Measurements from ENCODE around the gene ERCC6. TPM values are rescaled to one million over a fixed set of nuclear protein-coding genes. Genes with fewer than 3 reads are reported as not detected.

Gene ERCC6
- total RNA-seq, 1 donor from 2014 or later: 19.9 TPM

DNA sequence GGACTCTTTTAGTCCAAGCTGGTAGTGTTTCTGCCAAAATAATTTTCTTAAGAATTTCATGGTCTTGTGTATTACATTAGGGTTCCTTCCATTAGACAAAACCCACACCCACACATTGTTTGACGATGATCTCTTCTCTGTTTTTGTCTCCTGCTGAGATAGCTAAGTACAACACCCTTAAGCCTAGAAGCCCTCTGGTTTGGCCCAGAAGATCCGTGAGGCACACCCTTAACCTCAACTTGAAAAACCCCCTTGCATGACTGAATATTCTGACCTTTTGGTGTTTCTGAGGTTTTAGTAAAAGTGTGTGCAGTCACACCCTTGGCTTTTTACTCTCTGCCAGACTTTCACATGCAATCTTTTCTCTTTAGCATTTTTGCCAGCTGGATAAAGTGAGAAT lies 29.3 kb upstream of the ERCC6 start:
- no peak for DNase-seq
- Histone ChIP-seq H3K36me3 (no peaks in the 10 kb centered on the region), H3K4me1 (peaks cover 8% of the 10 kb centered on the region), H3K27ac (replicated peaks) (no peak overlapping the region), H3K4me3 (no peak overlapping the region), H3K9me3 (replicated peaks) (peaks cover 10% of the 10 kb centered on the region), H3K27me3 (ENCODE audit: low read depth) (peaks cover 12% of the 10 kb centered on the region)
- intact Hi-C loops (cut with micrococcal nuclease): no loop called here
- TF ChIP-seq, protein P1, sequence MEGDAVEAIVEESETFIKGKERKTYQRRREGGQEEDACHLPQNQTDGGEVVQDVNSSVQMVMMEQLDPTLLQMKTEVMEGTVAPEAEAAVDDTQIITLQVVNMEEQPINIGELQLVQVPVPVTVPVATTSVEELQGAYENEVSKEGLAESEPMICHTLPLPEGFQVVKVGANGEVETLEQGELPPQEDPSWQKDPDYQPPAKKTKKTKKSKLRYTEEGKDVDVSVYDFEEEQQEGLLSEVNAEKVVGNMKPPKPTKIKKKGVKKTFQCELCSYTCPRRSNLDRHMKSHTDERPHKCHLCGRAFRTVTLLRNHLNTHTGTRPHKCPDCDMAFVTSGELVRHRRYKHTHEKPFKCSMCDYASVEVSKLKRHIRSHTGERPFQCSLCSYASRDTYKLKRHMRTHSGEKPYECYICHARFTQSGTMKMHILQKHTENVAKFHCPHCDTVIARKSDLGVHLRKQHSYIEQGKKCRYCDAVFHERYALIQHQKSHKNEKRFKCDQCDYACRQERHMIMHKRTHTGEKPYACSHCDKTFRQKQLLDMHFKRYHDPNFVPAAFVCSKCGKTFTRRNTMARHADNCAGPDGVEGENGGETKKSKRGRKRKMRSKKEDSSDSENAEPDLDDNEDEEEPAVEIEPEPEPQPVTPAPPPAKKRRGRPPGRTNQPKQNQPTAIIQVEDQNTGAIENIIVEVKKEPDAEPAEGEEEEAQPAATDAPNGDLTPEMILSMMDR (IDR thresholded peaks at IDR 0.05; ENCODE audit: borderline replicate concordance): no peak

DNA sequence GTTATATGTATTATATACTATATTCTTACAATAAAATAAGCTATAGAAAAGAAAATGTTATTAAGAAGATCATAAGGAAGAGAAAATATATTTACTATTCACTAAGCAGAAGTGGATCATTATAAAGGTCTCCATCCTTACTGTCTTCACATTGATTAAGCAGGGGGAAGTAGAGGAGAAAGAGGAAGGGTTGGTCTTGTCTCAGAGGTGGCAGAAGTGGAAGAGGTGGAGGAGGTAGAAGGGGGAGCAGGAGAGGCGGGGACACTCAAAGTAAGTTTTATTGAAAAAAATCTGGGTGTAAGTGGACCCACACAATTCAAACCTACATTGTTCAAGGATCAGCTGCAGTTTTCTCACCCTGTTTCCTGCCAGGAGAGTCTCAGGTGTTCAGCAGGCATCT lies 28.9 kb upstream of the ERCC6 start:
- H3K27ac ChIP-seq (replicated peaks): no peak overlapping the region
- no peaks in the 10 kb centered on the region for H3K36me3 ChIP-seq
- DNase-seq: no peak
- peaks cover 14% of the 10 kb centered on the region for H3K27me3 ChIP-seq (ENCODE audit: low read depth)
- peaks cover 8% of the 10 kb centered on the region for H3K4me1 ChIP-seq
- H3K9me3 ChIP-seq (replicated peaks): peaks cover 10% of the 10 kb centered on the region
- TF ChIP-seq, protein P1 (IDR thresholded peaks at IDR 0.05; ENCODE audit: borderline replicate concordance): no peak
- intact Hi-C loops (cut with micrococcal nuclease): no loop called here
- H3K4me3 ChIP-seq: no peak overlapping the region

DNA sequence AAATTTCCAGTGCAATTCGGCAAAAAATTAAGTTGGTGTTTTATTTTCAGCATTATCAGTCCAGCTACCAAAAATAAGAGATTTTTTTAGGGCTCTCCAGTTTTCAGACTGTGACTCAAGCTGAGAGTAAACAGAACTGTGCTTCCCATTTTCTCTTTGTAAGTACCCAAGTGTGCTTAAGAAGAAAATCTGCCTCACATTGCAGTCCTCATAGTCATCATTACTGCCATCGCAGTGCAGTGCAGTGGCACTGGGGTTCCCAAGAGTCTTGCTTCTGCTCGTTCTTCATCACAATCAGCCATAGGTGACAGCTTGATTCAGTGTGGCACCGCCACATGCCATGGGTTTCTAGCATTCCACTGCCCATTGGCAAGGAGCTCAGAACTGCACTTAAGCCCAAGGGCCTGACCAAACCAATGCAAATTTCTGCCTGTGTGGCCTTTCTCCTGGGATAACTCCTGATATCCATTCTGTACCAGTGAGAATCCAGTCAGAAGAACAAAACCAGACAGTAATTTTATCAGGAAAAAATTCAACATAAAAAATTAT lies 25.6 kb upstream of the ERCC6 start:
- H3K4me1 ChIP-seq: peaks cover 8% of the 10 kb centered on the region
- intact Hi-C loops (cut with micrococcal nuclease): no loop called here
- H3K9me3 ChIP-seq (replicated peaks): peaks cover 10% of the 10 kb centered on the region
- no peak overlapping the region for H3K4me3 ChIP-seq
- TF ChIP-seq, protein P1 (IDR thresholded peaks at IDR 0.05; ENCODE audit: borderline replicate concordance): no peak
- H3K36me3 ChIP-seq: no peaks in the 10 kb centered on the region
- no peak overlapping the region for H3K27ac ChIP-seq (replicated peaks)
- H3K27me3 ChIP-seq (ENCODE audit: low read depth): peaks cover 28% of the 10 kb centered on the region
- no peak for DNase-seq

DNA sequence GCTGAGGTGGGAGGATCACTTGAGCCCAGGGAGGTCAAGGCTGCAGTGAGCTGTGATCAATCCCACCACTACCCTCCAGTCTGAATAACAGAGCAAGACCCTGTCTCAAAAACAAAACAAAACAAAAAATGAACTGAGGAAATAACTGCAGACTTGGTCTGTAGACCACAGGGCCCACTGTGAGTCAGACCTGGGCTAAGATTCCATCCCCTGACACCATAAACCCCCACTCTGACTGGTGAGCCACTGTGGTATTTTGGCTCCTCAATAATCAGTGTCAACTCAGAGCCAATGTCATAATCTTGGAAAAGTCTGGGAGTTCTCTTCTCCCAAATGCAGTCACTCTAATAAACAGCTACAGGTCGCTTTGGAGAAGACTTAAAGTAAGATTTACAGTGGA lies 24.0 kb upstream of the ERCC6 start:
- Histone ChIP-seq H3K36me3 (no peaks in the 10 kb centered on the region), H3K4me1 (peaks cover 8% of the 10 kb centered on the region), H3K27ac (replicated peaks) (no peak overlapping the region), H3K4me3 (no peak overlapping the region), H3K27me3 (ENCODE audit: low read depth) (peaks cover 37% of the 10 kb centered on the region), H3K9me3 (replicated peaks) (no peaks in the 10 kb centered on the region)
- intact Hi-C loops (cut with micrococcal nuclease): no loop called here
- no peak for DNase-seq
- TF ChIP-seq, protein P1 (IDR thresholded peaks at IDR 0.05; ENCODE audit: borderline replicate concordance): no peak

DNA sequence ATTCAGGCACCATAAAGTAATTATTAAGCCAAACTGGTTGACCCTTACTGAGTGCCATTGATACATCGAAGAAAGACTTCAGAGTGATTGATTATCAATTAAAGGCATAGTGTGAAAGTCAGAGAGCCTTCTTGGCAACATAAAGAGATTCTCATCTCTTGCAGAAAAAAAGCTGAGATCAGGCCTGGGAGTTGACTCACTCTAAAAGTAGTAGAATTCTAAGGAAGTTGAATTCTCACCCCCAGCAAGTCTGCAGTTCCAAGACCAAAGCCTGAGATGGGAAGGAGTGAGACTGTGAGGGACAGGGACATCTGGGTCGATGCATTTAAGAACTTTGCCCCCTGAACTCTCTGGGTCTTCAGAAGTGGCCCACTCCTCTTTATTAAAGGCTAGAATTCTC lies 21.6 kb upstream of the ERCC6 start:
- TF ChIP-seq, protein P1 (IDR thresholded peaks at IDR 0.05; ENCODE audit: borderline replicate concordance): no peak
- Histone ChIP-seq H3K27ac (replicated peaks) (no peak overlapping the region), H3K4me3 (no peak overlapping the region), H3K36me3 (no peaks in the 10 kb centered on the region), H3K4me1 (peaks cover 8% of the 10 kb centered on the region), H3K9me3 (replicated peaks) (peaks cover 9% of the 10 kb centered on the region), H3K27me3 (ENCODE audit: low read depth) (peaks cover 37% of the 10 kb centered on the region)
- DNase-seq: no peak
- intact Hi-C loops (cut with micrococcal nuclease): no loop called here

Data from left ventricle myocardium inferior (tissue), 1 donor.